Neural cell (in vitro differentiated cells): ENCODE results near the gene UTS2. TPM values are rescaled to one million over a fixed set of nuclear protein-coding genes. Genes with fewer than 3 reads are reported as not detected.

Source experiments
- H2AFZ ChIP-seq: fragments of 200-600, 300-800 bp; sonication (generic), shearing (Covaris generic); 2 replicates; pipeline ENCODE4 v1.6.0; 2014; ENCODE audit warnings: low read depth, mild to moderate bottlenecking, antibody characterized with exemption, low read length, moderate library complexity
- H3F3A ChIP-seq: fragments of 200-600 bp; shearing (Covaris generic); 2 replicates; pipeline ENCODE4 v1.6.1; 2016; ENCODE audit warnings: mild to moderate bottlenecking, moderate library complexity, mixed read lengths, antibody characterized with exemption, low read length; ENCODE audit not compliant: insufficient read depth, poor library complexity, severe bottlenecking
- H3K27ac ChIP-seq: fragments of 200-600, 300-800 bp; sonication (generic), shearing (Covaris generic); 2 replicates; pipeline ENCODE4 v1.5.1; 2014; ENCODE audit warnings: mild to moderate bottlenecking, low read length, moderate library complexity
- H3K27me3 ChIP-seq: fragments of 300-800, 200-600 bp; sonication (generic), shearing (Covaris generic); 2 replicates; pipeline ENCODE4 v1.6.0; 2014; ENCODE audit warnings: mild to moderate bottlenecking, low read depth, low read length, moderate library complexity; ENCODE audit not compliant: insufficient read depth
- H3K36me3 ChIP-seq: fragments of 300-800, 200-600 bp; sonication (generic), shearing (Covaris generic); 2 replicates; pipeline ENCODE4 v1.5.1; 2014; ENCODE audit warnings: mild to moderate bottlenecking, antibody characterized with exemption, low read length, moderate library complexity; ENCODE audit not compliant: insufficient read depth
- H3K4me2 ChIP-seq: fragments of 300-800, 200-600 bp; sonication (generic), shearing (Covaris generic); 2 replicates; pipeline ENCODE4 v1.6.0; 2014; ENCODE audit warnings: mild to moderate bottlenecking, low read length
- H3K4me3 ChIP-seq: fragments of 300-800, 200-600 bp; sonication (generic), shearing (Covaris generic); 2 replicates; pipeline ENCODE4 v1.5.1; 2014; ENCODE audit warnings: mild to moderate bottlenecking, low read length, moderate library complexity
- H3K79me2 ChIP-seq: fragments of 200-600 bp; shearing (Covaris generic); replicated peaks from 2 replicates; pipeline ENCODE4 v1.6.0; 2014; ENCODE audit warnings: mild to moderate bottlenecking, low read length, moderate library complexity; ENCODE audit not compliant: insufficient read depth
- H3K9ac ChIP-seq: fragments of 300-800, 200-600 bp; sonication (generic), shearing (Covaris generic); 2 replicates; pipeline ENCODE4 v1.6.1; 2016; ENCODE audit warnings: mild to moderate bottlenecking, low read length, mixed read lengths
- H3K9me2 ChIP-seq: fragments of 200-600 bp; shearing (Covaris generic); 2 replicates; pipeline ENCODE4 v1.6.1; 2016; ENCODE audit warnings: mild to moderate bottlenecking, low read length, mixed read lengths; ENCODE audit not compliant: insufficient read depth
- H3K9me3 ChIP-seq: fragments of 200-600, 300-800 bp; sonication (generic), shearing (Covaris generic); 2 replicates; pipeline ENCODE4 v1.6.1; 2016; ENCODE audit warnings: mild to moderate bottlenecking, mixed run types, low read length, moderate library complexity, mixed read lengths
- H4K20me1 ChIP-seq: fragments of 200-600 bp; shearing (Covaris generic); 2 replicates; pipeline ENCODE4 v1.6.1; 2016; ENCODE audit warnings: mild to moderate bottlenecking, mixed run types; ENCODE audit not compliant: insufficient read depth
- CTCF ChIP-seq: fragments of 450-650 bp; IDR thresholded peaks from 2 replicates; pipeline ENCODE4 v1.5.1; 2014; ENCODE audit warnings: antibody characterized with exemption, mild to moderate bottlenecking, moderate library complexity; ENCODE audit not compliant: poor library complexity, severe bottlenecking
- EP300 ChIP-seq: fragments of 450-650 bp; conservative IDR thresholded peaks from 2 replicates; pipeline ENCODE4 v1.6.1; 2014; ENCODE audit warnings: antibody characterized with exemption, mild to moderate bottlenecking, moderate library complexity; ENCODE audit not compliant: poor library complexity, severe bottlenecking
- EZH2 ChIP-seq: fragments of 200-600, 300-800 bp; shearing (Covaris generic), sonication (generic); IDR thresholded peaks from 2 replicates; pipeline ENCODE4 v1.6.1; 2014; ENCODE audit warnings: antibody characterized with exemption, low read length, borderline replicate concordance, mild to moderate bottlenecking; ENCODE audit not compliant: insufficient read depth, poor library complexity, severe bottlenecking
- MXI1 ChIP-seq: fragments of 450-650 bp; conservative IDR thresholded peaks from 2 replicates; pipeline ENCODE4 v1.6.1; 2014; ENCODE audit warnings: antibody characterized with exemption, mild to moderate bottlenecking; ENCODE audit not compliant: poor library complexity, severe bottlenecking
- POLR2AphosphoS5 ChIP-seq: IDR thresholded peaks from 2 replicates; pipeline ENCODE4 v1.6.1; 2012
- RAD21 ChIP-seq: fragments of 450-650 bp; conservative IDR thresholded peaks from 2 replicates; pipeline ENCODE4 v1.6.1; 2014; ENCODE audit warnings: antibody characterized with exemption, mild to moderate bottlenecking, moderate library complexity
- REST ChIP-seq: IDR thresholded peaks from 2 replicates; pipeline ENCODE4 v1.6.1; 2012; ENCODE audit warnings: borderline replicate concordance
- SMC3 ChIP-seq: fragments of 450-650 bp; conservative IDR thresholded peaks from 2 replicates; pipeline ENCODE4 v1.6.1; 2014; ENCODE audit warnings: antibody characterized with exemption, mild to moderate bottlenecking, moderate library complexity; ENCODE audit not compliant: poor library complexity
- TAF1 ChIP-seq: IDR thresholded peaks from 2 replicates; pipeline ENCODE4 v1.6.1; 2012; ENCODE audit warnings: low read depth
- polyA plus RNA-seq: library from polyadenylated mRNA; depleted of rRNA; stranded (reverse); fragments of >200 nt; gene quantifications from 2 replicates; pipeline ENCODE4 v1.2.3, GENCODE V29; 2014

The UTS2 gene
- polyA plus RNA-seq, 1 donor from 2014 or later = 2.4 TPM

- no peaks in the 10 kb centered on the region for H3K9me2 ChIP-seq
- no peak overlapping the region for H3K4me3 ChIP-seq
- H3K9ac ChIP-seq = no peak overlapping the region
- no peaks in the 10 kb centered on the region for H3F3A ChIP-seq
- TF ChIP-seq CTCF (no peak), EP300 (no peak), POLR2AphosphoS5 (no peak), MXI1 (no peak), EZH2 (no peak), TAF1 (no peak), SMC3 (no peak), REST (no peak), RAD21 (no peak)
- no peaks in the 10 kb centered on the region for H3K27me3 ChIP-seq
- H2AFZ ChIP-seq = no peak overlapping the region
- no peaks in the 10 kb centered on the region for H3K36me3 ChIP-seq
- no peaks in the 10 kb centered on the region for H4K20me1 ChIP-seq
- H3K27ac ChIP-seq = no peak overlapping the region
- no peak overlapping the region for H3K4me2 ChIP-seq
- no peaks in the 10 kb centered on the region for H3K9me3 ChIP-seq
- H3K79me2 ChIP-seq = no peaks in the 10 kb centered on the region
Measured at GRCh38 chr1:7833035-7833434, 19.8 kb downstream of the UTS2 start.

- no peaks in the 10 kb centered on the region for H4K20me1 ChIP-seq
- no peak overlapping the region for H3K27ac ChIP-seq
- TF ChIP-seq MXI1 = no peak
- no peak for TF ChIP-seq POLR2AphosphoS5
- no peak for TF ChIP-seq EZH2
- no peak for TF ChIP-seq CTCF
- no peak overlapping the region for H3K4me3 ChIP-seq
- H3K36me3 ChIP-seq = no peaks in the 10 kb centered on the region
- no peaks in the 10 kb centered on the region for H3K9me2 ChIP-seq
- no peaks in the 10 kb centered on the region for H3K79me2 ChIP-seq
- no peak overlapping the region for H3K4me2 ChIP-seq
- H2AFZ ChIP-seq = no peak overlapping the region
- no peaks in the 10 kb centered on the region for H3K27me3 ChIP-seq
- H3F3A ChIP-seq = no peaks in the 10 kb centered on the region
- H3K9ac ChIP-seq = no peak overlapping the region
- no peaks in the 10 kb centered on the region for H3K9me3 ChIP-seq
Measured at GRCh38 chr1:7831458-7831857, 21.4 kb downstream of the UTS2 start.
